Transverse colon (tissue), 4 donors: Measurements from ENCODE around the gene ADAM10. TPM values are rescaled to one million over a fixed set of nuclear protein-coding genes. Genes with fewer than 3 reads are reported as not detected.

Experiments
- DNase-seq: peaks from one replicate; pipeline ENCODE4 v3.0.0-alpha.2; 2019
- H3K27ac ChIP-seq, 4 donors: fragments of 200-600 bp; sonication (generic); 2 replicates each; pipeline ENCODE4 v1.5.1; 2016 to 2018; ENCODE audit warnings: inconsistent platforms in 4 of 4
- H3K27me3 ChIP-seq: fragments of 200-600 bp; sonication (generic); 2 replicates; pipeline ENCODE4 v1.5.1; 2017; ENCODE audit warnings: inconsistent platforms
- H3K36me3 ChIP-seq, 4 donors: fragments of 200-600 bp; sonication (generic); 2 replicates each; pipeline ENCODE4 v1.5.1; 2017 to 2019; ENCODE audit warnings: inconsistent platforms in 4 of 4
- H3K4me1 ChIP-seq, 4 donors: fragments of 200-600 bp; sonication (generic); 2 replicates each; pipeline ENCODE4 v1.5.1; 2017 to 2020; ENCODE audit warnings: inconsistent platforms in 4 of 4
- H3K4me3 ChIP-seq, 4 donors: fragments of 200-600 bp; sonication (generic); 1 replicate in 1 of 4; 2 replicates in 3 of 4; pipeline versions ENCODE4 v1.5.1 to v1.6.1; 2017 to 2019; ENCODE audit warnings: inconsistent platforms in 4 of 4
- H3K9me3 ChIP-seq, 2 donors: fragments of 200-600 bp; sonication (generic); 2 replicates each; pipeline ENCODE4 v1.5.1; 2017 to 2019; ENCODE audit warnings: inconsistent platforms in 2 of 2
- CTCF ChIP-seq, 5 experiments: fragments of 200-600 bp in 3 of 5; fragments of 450-650 bp in 2 of 5; sonication (generic) in 3 of 5; IDR thresholded peaks; 1 replicate in 2 of 5; 2 replicates in 3 of 5; pipeline ENCODE4 v1.5.1; 2016 to 2017; ENCODE audit warnings: antibody characterized with exemption in 5 of 5, inconsistent platforms in 3 of 5, mild to moderate bottlenecking in 2 of 5, moderate library complexity in 1 of 5
- EP300 ChIP-seq: sonication (generic); formaldehyde crosslinking; IDR thresholded peaks from one replicate; pipeline ENCODE4 v1.6.1; 2017; ENCODE audit warnings: antibody characterized with exemption, low read depth
- POLR2A ChIP-seq: fragments of 450-650 bp; IDR thresholded peaks from one replicate; pipeline ENCODE4 v1.6.1; 2016; ENCODE audit warnings: antibody characterized with exemption, mild to moderate bottlenecking, moderate library complexity
- POLR2AphosphoS5 ChIP-seq, 3 donors: sonication (generic); formaldehyde crosslinking; IDR thresholded peaks; one replicate each; pipeline ENCODE4 v1.6.1; 2016; ENCODE audit warnings: antibody characterized with exemption in 3 of 3
- WGBS, 2 donors: methylation state at CpG; one replicate each; pipeline ENCODE4 v1.1.5; 2018; ENCODE audit warnings: low coverage in 1 of 2; 5-methylcytosine and 5-hydroxymethylcytosine counted together
- in situ Hi-C, 4 donors: fragments of 200-750 bp; cut with MboI; loops; one replicate each; pipeline versions ENCODE4 v1.15.0 to v1.15.1; 2017; ENCODE audit warnings: low sequenced_read_pairs in 3 of 4, low pct_ligation_motif_present in 1 of 4, low pct_unique_long_range_greater_than_20kb in 1 of 4
- intact Hi-C: fragments of 100-400 bp; cut with DNase I; formaldehyde crosslinking; loops from one replicate; pipeline ENCODE4 v1.15.1; 2023; ENCODE audit warnings: low total_unique reads
- total RNA-seq, 4 donors: library from RNA; depleted of rRNA; stranded (reverse); fragments of >200 nt; gene quantifications; one replicate each; pipeline ENCODE4 v1.1.0, GENCODE V29; 2016

ADAM10 gene
- total RNA-seq, 4 donors from 2014 or later, result 45.3 to 941 (median 69.1) TPM

- Histone ChIP-seq H3K36me3 (peaks cover 0 to 43% (median 6%) of the 10 kb centered on the region in 4 donors), H3K9me3 (peaks cover 15 to 20% of the 10 kb centered on the region in 2 donors), H3K27me3 (no peaks in the 10 kb centered on the region), H3K27ac (peak overlapping the region in 2 of 4 donors; percentile 15 to 36), H3K4me1 (peaks cover 0 to 11% (median 8%) of the 10 kb centered on the region in 4 donors), H3K4me3 (no peak overlapping the region)
- TF ChIP-seq POLR2A (no peak), CTCF (IDR thresholded peaks at IDR 0.05) (no peak), EP300 (no peak), POLR2AphosphoS5 (IDR thresholded peaks at IDR 0.05) (no peak)
- in situ Hi-C loops (no loop called here), intact Hi-C loops (no loop called here)
- WGBS, 2 donors, result 80 to 88% methylated on average over 1 to 6 of the region's 6 CpGs
- DNase-seq, result peak; percentile 48
Observed at GRCh38 chr15:58611731-58612676, 137.5 kb downstream of the ADAM10 start.

GRCh38 chr15:58608711-58609110, 140.8 kb downstream of the ADAM10 start:
- TF ChIP-seq EP300 (no peak), POLR2A (no peak), CTCF (IDR thresholded peaks at IDR 0.05) (no peak), POLR2AphosphoS5 (IDR thresholded peaks at IDR 0.05) (no peak)
- in situ Hi-C loops (no loop called here), intact Hi-C loops (no loop called here)
- H3K27me3 ChIP-seq, result no peaks in the 10 kb centered on the region
- peaks cover 0 to 1% of the 10 kb centered on the region in 2 donors for H3K9me3 ChIP-seq
- H3K36me3 ChIP-seq, result peaks cover 0 to 19% (median 0%) of the 10 kb centered on the region in 4 donors
- H3K4me3 ChIP-seq, result no peak overlapping the region
- H3K27ac ChIP-seq, result no peak overlapping the region
- H3K4me1 ChIP-seq, result peaks cover 0 to 11% (median 8%) of the 10 kb centered on the region in 4 donors
- no peak for DNase-seq
- WGBS, 2 donors, result 71 to 82% methylated on average over 1 of the region's 1 CpG

GRCh38 chr15:58608129-58608590, 141.3 kb downstream of the ADAM10 start:
- 79 to 84% methylated on average over 5 of the region's 5 CpGs for WGBS, 2 donors
- Histone ChIP-seq H3K9me3 (no peaks in the 10 kb centered on the region), H3K4me1 (peaks cover 0 to 11% (median 8%) of the 10 kb centered on the region in 4 donors), H3K27ac (no peak overlapping the region), H3K4me3 (no peak overlapping the region), H3K36me3 (peaks cover 0 to 13% (median 0%) of the 10 kb centered on the region in 4 donors), H3K27me3 (no peaks in the 10 kb centered on the region)
- no peak for TF ChIP-seq POLR2A
- TF ChIP-seq POLR2AphosphoS5 (IDR thresholded peaks at IDR 0.05), result no peak
- no peak for TF ChIP-seq EP300
- no peak for TF ChIP-seq CTCF (IDR thresholded peaks at IDR 0.05)
- in situ Hi-C loops, result no loop called here
- no peak for DNase-seq
- intact Hi-C loops, result no loop called here

- no peaks in the 10 kb centered on the region for H3K9me3 ChIP-seq
- in situ Hi-C loops, result no loop called here
- H3K4me1 ChIP-seq, result peaks cover 0 to under 1% (median 0%) of the 10 kb centered on the region in 4 donors
- H3K4me3 ChIP-seq, result no peak overlapping the region
- H3K27ac ChIP-seq, result no peak overlapping the region
- intact Hi-C loops, result no loop called here
- H3K27me3 ChIP-seq, result no peaks in the 10 kb centered on the region
- TF ChIP-seq POLR2A (no peak), POLR2AphosphoS5 (IDR thresholded peaks at IDR 0.05) (no peak), CTCF (IDR thresholded peaks at IDR 0.05) (no peak), EP300 (no peak)
- DNase-seq, result no peak
- H3K36me3 ChIP-seq, result peaks cover 0 to 16% (median 0%) of the 10 kb centered on the region in 4 donors
- 90 to 100% methylated on average over 1 to 4 of the region's 4 CpGs for WGBS, 2 donors
Observed at GRCh38 chr15:58606577-58607080, 142.9 kb downstream of the ADAM10 start.
